OCI-M2 (cell line): ENCODE measurements around the gene FRMPD4.

ENCODE experiments used
- DNase-seq: peaks from one replicate; lab custom pipeline; 2025; ENCODE audit not compliant: unreplicated experiment; lab: John Stamatoyannopoulos, UW

Gene FRMPD4

GRCh38 chrX:12210196-12210815 is 72.0 kb downstream of the FRMPD4 start:
- no peak for DNase-seq

- no peak for DNase-seq
Measured at GRCh38 chrX:12210971-12211370, 72.7 kb downstream of the FRMPD4 start.

GRCh38 chrX:12223650-12224049 is 85.4 kb downstream of the FRMPD4 start:
- DNase-seq: no peak

GRCh38 chrX:12225107-12225506 is 86.8 kb downstream of the FRMPD4 start:
- DNase-seq: no peak

GRCh38 chrX:12227412-12228041 is 89.3 kb downstream of the FRMPD4 start:
- no peak for DNase-seq

GRCh38 chrX:12228862-12229261 is 90.6 kb downstream of the FRMPD4 start:
- DNase-seq: no peak

- DNase-seq: no peak
Measured at GRCh38 chrX:12229986-12230385, 91.7 kb downstream of the FRMPD4 start.

GRCh38 chrX:12234534-12235329 is 96.5 kb downstream of the FRMPD4 start:
- no peak for DNase-seq

GRCh38 chrX:12236156-12236555 is 97.9 kb downstream of the FRMPD4 start:
- no peak for DNase-seq

- DNase-seq: no peak
Measured at GRCh38 chrX:12237131-12237530, 98.9 kb downstream of the FRMPD4 start.

- DNase-seq: no peak
Measured at GRCh38 chrX:12237771-12238170, 99.5 kb downstream of the FRMPD4 start.

- no peak for DNase-seq
Measured at GRCh38 chrX:12239356-12240082, 101.2 kb downstream of the FRMPD4 start.

- DNase-seq: no peak
Measured at GRCh38 chrX:12240491-12240890, 102.2 kb downstream of the FRMPD4 start.

GRCh38 chrX:12241026-12241425 is 102.8 kb downstream of the FRMPD4 start:
- DNase-seq: no peak

- DNase-seq: no peak
Measured at GRCh38 chrX:12245650-12246645, 107.7 kb downstream of the FRMPD4 start.

- no peak for DNase-seq
Measured at GRCh38 chrX:12249997-12250396, 111.7 kb downstream of the FRMPD4 start.

- DNase-seq: no peak
Measured at GRCh38 chrX:12263211-12263610, 124.9 kb downstream of the FRMPD4 start.

GRCh38 chrX:12269484-12269883 is 131.2 kb downstream of the FRMPD4 start:
- no peak for DNase-seq

- no peak for DNase-seq
Measured at GRCh38 chrX:12278151-12278550, 139.9 kb downstream of the FRMPD4 start.

- DNase-seq: no peak
Measured at GRCh38 chrX:12282991-12283390, 144.7 kb downstream of the FRMPD4 start.
